SU-DHL-6 (cell line): ENCODE results near the gene USP14.
"Not testable (repeated sequence)": the region's sequence is repeated elsewhere in the genome, so short reads cannot be mapped to it uniquely, and the experiment has no call there.

Experiments
- H2AFZ ChIP-seq: fragments of 200-600 bp; sonication (generic); 2 replicates; pipeline ENCODE4 v1.6.1; 2014; ENCODE audit warnings: low read depth, mild to moderate bottlenecking, moderate library complexity, mixed read lengths, antibody characterized with exemption, low read length; ENCODE audit not compliant: severe bottlenecking
- H3F3A ChIP-seq: fragments of 200-600 bp; shearing (Covaris generic); 2 replicates; pipeline ENCODE4 v1.6.0; 2016; ENCODE audit warnings: antibody characterized with exemption, mild to moderate bottlenecking; ENCODE audit not compliant: insufficient read depth
- H3K27ac ChIP-seq: fragments of 200-600 bp; sonication (generic); 2 replicates; pipeline ENCODE4 v1.5.1; 2016; ENCODE audit warnings: low read depth, mild to moderate bottlenecking, low read length, moderate library complexity, mixed read lengths
- H3K27me3 ChIP-seq: fragments of 200-600 bp; sonication (generic), shearing (Covaris generic); 2 replicates; pipeline ENCODE4 v1.6.0; 2014; ENCODE audit warnings: mild to moderate bottlenecking, low read length
- H3K36me3 ChIP-seq: fragments of 200-600 bp; sonication (generic); 2 replicates; pipeline ENCODE4 v1.6.1; 2014; ENCODE audit warnings: mild to moderate bottlenecking, low read length, mixed read lengths
- H3K4me2 ChIP-seq: fragments of 300-600, 200-600 bp; shearing (Covaris generic), sonication (generic); 2 replicates; pipeline ENCODE4 v1.6.0; 2014; ENCODE audit warnings: low read length, low read depth, mild to moderate bottlenecking; ENCODE audit not compliant: poor library complexity, severe bottlenecking
- H3K4me3 ChIP-seq: fragments of 200-600 bp; sonication (generic); 2 replicates; pipeline ENCODE4 v1.5.1; 2014; ENCODE audit warnings: antibody characterized with exemption, low read length, mild to moderate bottlenecking, mixed read lengths; ENCODE audit not compliant: insufficient read depth, poor library complexity, severe bottlenecking
- H3K79me2 ChIP-seq: fragments of 200-600 bp; sonication (generic); 2 replicates; pipeline ENCODE4 v1.6.1; 2014; ENCODE audit warnings: mild to moderate bottlenecking, low read length, moderate library complexity; ENCODE audit not compliant: insufficient read depth
- H3K9ac ChIP-seq: fragments of 200-600 bp; sonication (generic); 2 replicates; pipeline ENCODE4 v1.7.0; 2014; ENCODE audit warnings: mild to moderate bottlenecking, low read length
- H3K9me2 ChIP-seq: fragments of 200-600 bp; sonication (generic); replicated peaks from 2 replicates; pipeline ENCODE4 v1.6.1; 2014; ENCODE audit warnings: low read length; ENCODE audit not compliant: insufficient read depth
- H3K9me3 ChIP-seq: fragments of 200-600 bp; sonication (generic); 2 replicates; pipeline ENCODE4 v1.6.1; 2014; ENCODE audit warnings: low read length, mixed read lengths; ENCODE audit not compliant: insufficient read depth
- H4K20me1 ChIP-seq: fragments of 200-600 bp; sonication (generic); 2 replicates; pipeline ENCODE4 v1.6.1; 2014; ENCODE audit warnings: low read depth, mild to moderate bottlenecking, antibody characterized with exemption, low read length, moderate library complexity, mixed read lengths
- CTCF ChIP-seq: fragments of 200-600 bp; sonication (generic); IDR thresholded peaks from one replicate; pipeline ENCODE4 v1.5.1; 2017; ENCODE audit warnings: antibody characterized with exemption, mild to moderate bottlenecking, low read length, moderate library complexity; ENCODE audit not compliant: insufficient read depth, poor library complexity, severe bottlenecking
- EZH2phosphoT487 ChIP-seq: fragments of 200-600 bp; sonication (generic), shearing (Covaris generic); conservative IDR thresholded peaks from 2 replicates; pipeline ENCODE4 v1.6.1; 2018; ENCODE audit warnings: mild to moderate bottlenecking, antibody characterized with exemption, low read length, moderate library complexity, mixed read lengths

USP14 gene

GRCh38 chr18:136433-136832, 21.9 kb upstream of the USP14 start:
- Histone ChIP-seq H3K4me3 (no peak overlapping the region), H3K27ac (no peak overlapping the region), H3K27me3 (no peaks in the 10 kb centered on the region)

GRCh38 chr18:137327-137726, 21.0 kb upstream of the USP14 start:
- Histone ChIP-seq H3K36me3 (no peaks in the 10 kb centered on the region), H3K9me2 (no peaks in the 10 kb centered on the region), H3K9ac (no peak overlapping the region), H3K79me2 (no peaks in the 10 kb centered on the region), H3K4me3 (no peak overlapping the region), H3K27ac (no peak overlapping the region), H2AFZ (no peak overlapping the region), H4K20me1 (no peaks in the 10 kb centered on the region), H3F3A (no peaks in the 10 kb centered on the region), H3K27me3 (no peaks in the 10 kb centered on the region), H3K9me3 (no peaks in the 10 kb centered on the region), H3K4me2 (no peak overlapping the region)
- TF ChIP-seq CTCF (no peak), EZH2phosphoT487 (no peak)

More at GRCh38 chr18:136433-136832, 21.9 kb upstream of the USP14 start:
- no peak overlapping the region for H3K4me2 ChIP-seq
- H4K20me1 ChIP-seq, result no peaks in the 10 kb centered on the region
- no peaks in the 10 kb centered on the region for H3F3A ChIP-seq
- H3K9me2 ChIP-seq, result no peaks in the 10 kb centered on the region
- H3K9me3 ChIP-seq, result no peaks in the 10 kb centered on the region
- H3K9ac ChIP-seq, result no peak overlapping the region
- TF ChIP-seq EZH2phosphoT487 (no peak), CTCF (no peak)
- no peak overlapping the region for H2AFZ ChIP-seq
- H3K36me3 ChIP-seq, result no peaks in the 10 kb centered on the region
- no peaks in the 10 kb centered on the region for H3K79me2 ChIP-seq

GRCh38 chr18:140670-141266, 17.6 kb upstream of the USP14 start:
- Histone ChIP-seq H3K4me3 (no peak overlapping the region), H2AFZ (no peak overlapping the region), H3K4me2 (no peak overlapping the region), H4K20me1 (no peaks in the 10 kb centered on the region), H3K9ac (no peak overlapping the region), H3K36me3 (no peaks in the 10 kb centered on the region), H3F3A (no peaks in the 10 kb centered on the region), H3K27ac (no peak overlapping the region), H3K27me3 (no peaks in the 10 kb centered on the region), H3K9me3 (no peaks in the 10 kb centered on the region), H3K79me2 (no peaks in the 10 kb centered on the region), H3K9me2 (no peaks in the 10 kb centered on the region)
- no peak for TF ChIP-seq CTCF
- TF ChIP-seq EZH2phosphoT487, result no peak

- not testable (repeated sequence) for H3K4me3 ChIP-seq
Observed at GRCh38 chr18:142624-143296, 15.6 kb upstream of the USP14 start.

More at GRCh38 chr18:142624-143296, 15.6 kb upstream of the USP14 start:
- not testable (repeated sequence) for H3F3A ChIP-seq, H3K79me2 ChIP-seq, H3K36me3 ChIP-seq, H3K9me3 ChIP-seq, H3K4me2 ChIP-seq, H3K27ac ChIP-seq, H3K27me3 ChIP-seq, H3K9ac ChIP-seq, H4K20me1 ChIP-seq, H3K9me2 ChIP-seq, H2AFZ ChIP-seq
